Cardiac fibroblast (primary cell): ENCODE data around the gene RHOB.
"Not testable (repeated sequence)": the region's sequence is repeated elsewhere in the genome, so short reads cannot be mapped to it uniquely, and the experiment has no call there.

Source experiments
- DNase-seq, 2 donors: peaks; one replicate each; pipeline versions ENCODE4 v3.0.0 to v3.0.0-alpha.2; 2010; ENCODE audit warnings: low read depth in 2 of 2
- H3K4me3 ChIP-seq, 2 donors: replicated peaks in 1 of 2; 1 replicate in 1 of 2; 2 replicates in 1 of 2; pipeline ENCODE4 v1.5.1; 2011; ENCODE audit warnings: low read depth in 2 of 2, low read length in 2 of 2, mild to moderate bottlenecking in 2 of 2, moderate library complexity in 1 of 2
- CTCF ChIP-seq: IDR thresholded peaks from one replicate; pipeline ENCODE4 v1.5.1; 2011; ENCODE audit warnings: low read depth, mild to moderate bottlenecking, low read length, inconsistent platforms

Gene RHOB

GRCh38 chr2:20457661-20458630, 11.1 kb downstream of the RHOB start:
- DNase-seq, result no peak
- no peak overlapping the region for H3K4me3 ChIP-seq
- no peak for TF ChIP-seq CTCF

GRCh38 chr2:20458737-20459484, 12.0 kb downstream of the RHOB start:
- not testable (repeated sequence) for H3K4me3 ChIP-seq, DNase-seq

DNA sequence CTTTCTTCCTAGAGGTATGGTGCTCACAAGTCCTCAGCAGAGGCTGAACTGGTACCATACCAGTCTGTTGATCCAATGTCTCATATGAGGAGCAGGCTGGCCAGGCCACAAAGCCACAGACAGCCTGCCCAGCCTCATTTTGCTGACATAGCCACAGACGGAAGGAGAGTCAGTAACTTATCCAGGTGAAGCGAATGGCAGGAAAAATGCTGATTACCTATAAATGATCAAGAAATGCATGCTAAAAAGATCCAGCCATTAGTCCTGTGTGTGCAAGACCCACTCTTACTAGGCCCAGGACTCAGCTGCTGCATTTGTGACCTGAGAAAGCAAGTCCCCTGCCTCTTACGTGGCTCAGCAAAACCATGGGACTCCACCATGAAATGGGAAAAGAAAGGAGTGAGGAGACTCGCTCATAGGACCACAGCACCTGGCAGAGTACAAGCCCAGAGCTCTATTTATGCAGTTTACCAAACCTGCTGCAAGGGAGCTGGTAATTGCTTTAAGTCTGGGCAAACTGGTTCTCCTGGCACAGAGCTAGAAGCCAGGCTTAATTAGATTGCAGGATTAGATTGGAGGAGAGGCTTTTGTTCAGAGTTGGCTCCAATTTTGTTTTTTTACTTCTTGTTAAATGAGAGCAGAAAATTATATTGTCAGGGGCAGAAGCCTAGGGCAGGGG, 19.0 kb downstream of the RHOB start:
- DNase-seq, result no peak
- no peak overlapping the region for H3K4me3 ChIP-seq
- no peak for TF ChIP-seq CTCF

DNA sequence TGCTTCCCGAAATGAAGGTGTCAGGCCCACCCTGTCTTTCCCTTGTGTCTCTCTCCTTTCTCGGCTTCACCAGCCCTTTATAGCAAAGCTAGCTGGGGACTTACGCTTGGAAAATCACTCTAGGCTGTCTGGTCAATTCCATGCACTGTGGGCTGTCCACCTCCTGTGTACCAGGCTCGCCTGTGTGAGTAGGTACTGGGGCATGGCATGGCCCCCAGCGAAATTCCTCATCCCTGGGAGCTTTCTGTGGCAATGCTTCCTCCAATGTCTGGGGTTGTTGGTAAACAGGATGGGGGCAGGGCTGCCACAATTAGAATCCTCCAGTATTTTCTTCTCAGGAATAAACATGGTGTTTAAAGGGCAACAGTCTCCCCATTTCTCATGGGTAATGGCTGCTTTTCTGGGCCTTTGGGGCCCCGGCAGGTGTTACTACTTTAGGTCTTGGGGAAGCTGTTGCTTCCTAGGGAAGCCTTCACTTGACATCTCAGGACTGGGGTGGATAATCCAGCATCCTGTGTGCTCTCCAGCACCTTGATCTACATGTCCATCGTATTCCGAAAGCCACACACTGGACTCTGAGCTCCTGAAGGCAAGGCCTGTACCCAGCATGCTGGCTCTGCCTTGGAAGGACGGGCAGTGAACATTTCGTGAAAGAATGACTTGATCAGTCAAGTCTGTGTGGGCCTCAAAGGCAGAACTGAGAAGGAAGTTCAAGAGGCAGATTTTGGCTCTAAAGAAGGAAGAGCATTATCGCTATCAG, 21.1 kb downstream of the RHOB start:
- DNase-seq, result no peak
- no peak overlapping the region for H3K4me3 ChIP-seq
- TF ChIP-seq CTCF, result no peak

DNA sequence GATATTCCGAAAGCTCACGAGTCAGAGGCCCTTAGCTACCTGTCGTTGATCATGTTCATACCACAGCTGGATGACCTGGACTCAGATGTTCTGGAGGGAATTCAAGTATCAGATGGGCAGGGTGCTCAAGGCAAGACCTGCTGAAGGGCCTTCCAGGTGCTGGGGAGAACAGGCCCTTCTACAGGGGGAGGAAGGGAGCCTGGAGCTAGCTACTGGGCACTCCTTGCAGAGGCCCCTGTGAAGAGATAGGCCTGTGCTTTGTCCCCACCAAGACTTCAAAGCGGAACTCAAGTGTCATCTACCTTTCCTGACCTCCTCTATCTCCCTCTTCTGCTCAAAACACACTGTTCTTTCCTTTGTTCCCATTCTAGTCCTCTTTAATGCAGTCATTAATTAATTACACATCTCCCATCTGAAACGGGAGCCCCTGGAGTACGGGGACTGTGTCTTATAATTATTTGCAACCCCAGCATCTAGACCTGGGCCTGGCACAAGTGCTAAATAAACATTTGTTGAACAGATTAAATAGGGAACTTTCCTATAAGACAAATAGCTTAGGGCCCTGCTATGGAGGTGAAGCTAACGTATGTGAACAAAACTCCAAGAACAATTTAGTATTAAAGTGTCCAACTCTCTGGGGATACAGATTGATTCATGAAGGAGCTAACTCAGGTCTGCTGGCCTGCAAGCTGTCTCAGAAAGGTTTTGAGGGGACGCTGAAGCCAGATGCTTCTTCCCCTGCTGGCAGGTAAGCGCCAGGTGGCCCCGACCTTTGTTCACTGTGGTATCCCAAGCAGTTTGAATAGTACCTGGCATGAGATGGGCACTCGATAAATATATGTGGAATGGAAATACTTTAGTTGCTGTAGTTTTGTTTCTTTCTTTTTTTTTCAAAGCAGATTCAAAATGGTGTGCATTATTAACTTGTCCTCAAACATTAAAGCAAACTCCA, 22.0 kb downstream of the RHOB start:
- no peak for TF ChIP-seq CTCF
- no peak overlapping the region for H3K4me3 ChIP-seq
- DNase-seq, result no peak

DNA sequence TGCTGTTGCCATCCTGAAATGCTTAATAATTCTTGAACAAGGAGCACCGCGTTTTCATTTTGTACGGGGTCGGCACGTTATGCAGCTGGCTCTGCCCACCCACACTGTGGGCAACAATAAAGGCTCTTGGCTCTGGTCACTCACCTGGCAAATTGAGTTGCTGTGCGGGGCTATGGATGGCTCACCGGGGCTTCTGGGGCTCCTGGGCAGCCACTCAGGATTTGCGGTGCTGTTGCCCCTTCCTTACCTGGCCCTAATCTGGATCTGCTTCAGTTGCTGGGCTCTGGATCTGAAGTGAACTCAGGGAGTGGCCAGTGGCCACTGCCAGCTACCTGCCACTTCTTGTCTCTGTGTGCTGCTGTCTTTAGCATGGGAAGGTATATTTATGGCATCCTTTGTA, 22.7 kb downstream of the RHOB start:
- TF ChIP-seq CTCF, result no peak
- no peak overlapping the region for H3K4me3 ChIP-seq
- no peak for DNase-seq
